SK-N-SH treated with all-trans-retinoic acid at 6 μM for 48 hours (cell line): ENCODE measurements around the gene KCTD3.

Experiments used
- ARNTL ChIP-seq: fragments of 450-650 bp; formaldehyde crosslinking; IDR thresholded peaks from 2 replicates; pipeline ENCODE4 v1.5.0; 2020; ENCODE audit warnings: low read depth, mild to moderate bottlenecking, moderate library complexity, borderline replicate concordance
- BACH2 ChIP-seq: fragments of 250-450 bp; sonication (Bioruptor Pico); IDR thresholded peaks from 2 replicates; pipeline ENCODE4 v1.9.0; 2021; ENCODE audit warnings: mild to moderate bottlenecking, borderline replicate concordance
- ESRRG ChIP-seq: fragments of 250-450 bp; sonication (Bioruptor Pico); IDR thresholded peaks from 2 replicates; pipeline ENCODE4 v1.6.1; 2021; ENCODE audit warnings: mild to moderate bottlenecking
- GLIS3 ChIP-seq: fragments of 250-450 bp; sonication (Bioruptor Pico); IDR thresholded peaks from 2 replicates; pipeline ENCODE4 v1.5.0; 2020; ENCODE audit warnings: mild to moderate bottlenecking, moderate library complexity
- ISL1 ChIP-seq: fragments of 250-450 bp; sonication (Bioruptor Pico); IDR thresholded peaks from 2 replicates; pipeline ENCODE4 v2.1.2; 2022; ENCODE audit warnings: mild to moderate bottlenecking, moderate library complexity
- OSR1 ChIP-seq: fragments of 250-450 bp; sonication (Bioruptor Pico); IDR thresholded peaks from 2 replicates; pipeline ENCODE4 v1.8.0; 2022; ENCODE audit warnings: moderate library complexity, mild to moderate bottlenecking, inconsistent platforms
- RARB ChIP-seq: fragments of 250-450 bp; sonication (Bioruptor Pico); IDR thresholded peaks from 2 replicates; pipeline ENCODE4 v1.8.0; 2021; ENCODE audit warnings: mild to moderate bottlenecking, moderate library complexity
- SNAI2 ChIP-seq: fragments of 250-450 bp; sonication (Bioruptor Pico); IDR thresholded peaks from 2 replicates; pipeline ENCODE4 v1.5.0; 2020; ENCODE audit warnings: mild to moderate bottlenecking, moderate library complexity
- ZNF565 ChIP-seq: fragments of 450-650 bp; formaldehyde crosslinking; conservative IDR thresholded peaks from 2 replicates; pipeline ENCODE4 v1.5.0; 2020; ENCODE audit warnings: low read depth, mild to moderate bottlenecking, moderate library complexity
- ZNF8 ChIP-seq: fragments of 450-650 bp; formaldehyde crosslinking; IDR thresholded peaks from 2 replicates; pipeline ENCODE4 v1.5.0; 2020; ENCODE audit warnings: mild to moderate bottlenecking, moderate library complexity
- TF ChIP-seq, protein P1 (sequence below): fragments of 250-450 bp; sonication (Bioruptor Pico); IDR thresholded peaks from 2 replicates; pipeline ENCODE4 v1.8.0; 2020; ENCODE audit warnings: mild to moderate bottlenecking, moderate library complexity, borderline replicate concordance
- TF ChIP-seq, protein P2 (sequence below): fragments of 250-450 bp; sonication (Bioruptor Pico); IDR thresholded peaks from 2 replicates; pipeline ENCODE4 v1.5.1; 2021; ENCODE audit warnings: mild to moderate bottlenecking, moderate library complexity
- TF ChIP-seq, protein P3 (sequence below): fragments of 250-450 bp; sonication (Bioruptor Pico); IDR thresholded peaks from 2 replicates; pipeline ENCODE4 v1.5.1; 2020; ENCODE audit warnings: low read depth, mild to moderate bottlenecking, moderate library complexity

DNA sequence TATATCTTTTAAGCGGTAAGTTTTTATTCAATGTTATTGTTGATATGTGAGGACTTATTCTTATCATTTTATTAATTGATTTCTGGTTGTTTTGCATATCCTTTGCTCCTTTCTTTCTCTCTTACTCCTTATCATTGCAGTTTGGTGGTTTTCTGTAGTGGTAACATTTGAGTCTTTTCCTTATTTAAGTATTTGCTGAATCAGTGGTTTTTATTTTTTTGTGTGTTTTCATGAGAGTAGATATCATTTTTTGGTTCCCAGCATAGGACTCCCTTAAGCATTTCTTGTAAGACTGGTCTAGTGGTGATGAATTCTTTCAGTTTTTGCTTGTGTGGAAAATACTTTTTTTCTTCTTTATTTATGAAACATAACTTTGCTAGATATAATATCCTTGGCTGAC lies 12.2 kb upstream of the KCTD3 start:
- no peak for TF ChIP-seq ARNTL
- no peak for TF ChIP-seq ISL1 (CRISPR knock-in tag)
- no peak for TF ChIP-seq SNAI2 (CRISPR knock-in tag)
- TF ChIP-seq, protein P1, sequence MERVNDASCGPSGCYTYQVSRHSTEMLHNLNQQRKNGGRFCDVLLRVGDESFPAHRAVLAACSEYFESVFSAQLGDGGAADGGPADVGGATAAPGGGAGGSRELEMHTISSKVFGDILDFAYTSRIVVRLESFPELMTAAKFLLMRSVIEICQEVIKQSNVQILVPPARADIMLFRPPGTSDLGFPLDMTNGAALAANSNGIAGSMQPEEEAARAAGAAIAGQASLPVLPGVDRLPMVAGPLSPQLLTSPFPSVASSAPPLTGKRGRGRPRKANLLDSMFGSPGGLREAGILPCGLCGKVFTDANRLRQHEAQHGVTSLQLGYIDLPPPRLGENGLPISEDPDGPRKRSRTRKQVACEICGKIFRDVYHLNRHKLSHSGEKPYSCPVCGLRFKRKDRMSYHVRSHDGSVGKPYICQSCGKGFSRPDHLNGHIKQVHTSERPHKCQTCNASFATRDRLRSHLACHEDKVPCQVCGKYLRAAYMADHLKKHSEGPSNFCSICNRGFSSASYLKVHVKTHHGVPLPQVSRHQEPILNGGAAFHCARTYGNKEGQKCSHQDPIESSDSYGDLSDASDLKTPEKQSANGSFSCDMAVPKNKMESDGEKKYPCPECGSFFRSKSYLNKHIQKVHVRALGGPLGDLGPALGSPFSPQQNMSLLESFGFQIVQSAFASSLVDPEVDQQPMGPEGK: no peak
- TF ChIP-seq RARB (CRISPR knock-in tag): no peak
- no peak for TF ChIP-seq ESRRG
- TF ChIP-seq ZNF8 (CRISPR knock-in tag): no peak
- TF ChIP-seq, protein P2, sequence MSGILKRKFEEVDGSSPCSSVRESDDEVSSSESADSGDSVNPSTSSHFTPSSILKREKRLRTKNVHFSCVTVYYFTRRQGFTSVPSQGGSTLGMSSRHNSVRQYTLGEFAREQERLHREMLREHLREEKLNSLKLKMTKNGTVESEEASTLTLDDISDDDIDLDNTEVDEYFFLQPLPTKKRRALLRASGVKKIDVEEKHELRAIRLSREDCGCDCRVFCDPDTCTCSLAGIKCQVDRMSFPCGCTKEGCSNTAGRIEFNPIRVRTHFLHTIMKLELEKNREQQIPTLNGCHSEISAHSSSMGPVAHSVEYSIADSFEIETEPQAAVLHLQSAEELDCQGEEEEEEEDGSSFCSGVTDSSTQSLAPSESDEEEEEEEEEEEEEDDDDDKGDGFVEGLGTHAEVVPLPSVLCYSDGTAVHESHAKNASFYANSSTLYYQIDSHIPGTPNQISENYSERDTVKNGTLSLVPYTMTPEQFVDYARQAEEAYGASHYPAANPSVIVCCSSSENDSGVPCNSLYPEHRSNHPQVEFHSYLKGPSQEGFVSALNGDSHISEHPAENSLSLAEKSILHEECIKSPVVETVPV (CRISPR knock-in tag): no peak
- TF ChIP-seq, protein P3, sequence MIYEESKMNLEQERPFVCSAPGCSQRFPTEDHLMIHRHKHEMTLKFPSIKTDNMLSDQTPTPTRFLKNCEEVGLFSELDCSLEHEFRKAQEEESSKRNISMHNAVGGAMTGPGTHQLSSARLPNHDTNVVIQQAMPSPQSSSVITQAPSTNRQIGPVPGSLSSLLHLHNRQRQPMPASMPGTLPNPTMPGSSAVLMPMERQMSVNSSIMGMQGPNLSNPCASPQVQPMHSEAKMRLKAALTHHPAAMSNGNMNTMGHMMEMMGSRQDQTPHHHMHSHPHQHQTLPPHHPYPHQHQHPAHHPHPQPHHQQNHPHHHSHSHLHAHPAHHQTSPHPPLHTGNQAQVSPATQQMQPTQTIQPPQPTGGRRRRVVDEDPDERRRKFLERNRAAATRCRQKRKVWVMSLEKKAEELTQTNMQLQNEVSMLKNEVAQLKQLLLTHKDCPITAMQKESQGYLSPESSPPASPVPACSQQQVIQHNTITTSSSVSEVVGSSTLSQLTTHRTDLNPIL: no peak
- TF ChIP-seq BACH2 (CRISPR knock-in tag): no peak
- no peak for TF ChIP-seq ZNF565 (CRISPR knock-in tag)
- no peak for TF ChIP-seq OSR1
- no peak for TF ChIP-seq GLIS3 (CRISPR knock-in tag)
